Stimulated activated CD8-positive, alpha-beta memory T cell treated with anti-CD3 and anti-CD28 coated beads, Interleukin-2, amount 100 ng/mL, for 48 hours (primary cell): ENCODE data around the gene CHD9NB.
A peak's percentile ranks its signal among the peaks of the same experiment; 100 is the strongest.
"Not testable (repeated sequence)": the region's sequence is repeated elsewhere in the genome, so short reads cannot be mapped to it uniquely, and the experiment has no call there.

Experiments used
- DNase-seq, 2 donors: peaks; one replicate each; pipeline ENCODE4 v3.0.0-alpha.2; 2020; ENCODE audit warnings: low read depth in 2 of 2

CHD9NB gene

GRCh38 chr16:53084141-53084541 is 31.4 kb upstream of the CHD9NB start:
- no peak for DNase-seq

GRCh38 chr16:53083119-53083518 is 30.4 kb upstream of the CHD9NB start:
- no peak for DNase-seq

- DNase-seq: no peak
Measured at GRCh38 chr16:53082509-53082908, 29.8 kb upstream of the CHD9NB start.

- no peak for DNase-seq
Measured at GRCh38 chr16:53081686-53082407, 29.1 kb upstream of the CHD9NB start.

GRCh38 chr16:53081032-53081424 is 28.3 kb upstream of the CHD9NB start:
- DNase-seq: no peak

GRCh38 chr16:53080345-53081031 is 27.8 kb upstream of the CHD9NB start:
- no peak for DNase-seq

- DNase-seq: no peak
Measured at GRCh38 chr16:53078765-53079485, 26.2 kb upstream of the CHD9NB start.

GRCh38 chr16:53078247-53078646 is 25.6 kb upstream of the CHD9NB start:
- no peak for DNase-seq

- DNase-seq: not testable (repeated sequence)
Measured at GRCh38 chr16:53075461-53075860, 22.8 kb upstream of the CHD9NB start.

GRCh38 chr16:53074296-53074695 is 21.6 kb upstream of the CHD9NB start:
- DNase-seq: not testable (repeated sequence)

- DNase-seq: no peak
Measured at GRCh38 chr16:53073022-53073421, 20.3 kb upstream of the CHD9NB start.

- DNase-seq: no peak
Measured at GRCh38 chr16:53071748-53072301, 19.1 kb upstream of the CHD9NB start.

GRCh38 chr16:53069772-53070171 is 17.1 kb upstream of the CHD9NB start:
- DNase-seq: no peak

GRCh38 chr16:53068423-53068833 is 15.7 kb upstream of the CHD9NB start:
- no peak for DNase-seq

- DNase-seq: no peak
Measured at GRCh38 chr16:53067675-53068074, 15.0 kb upstream of the CHD9NB start.

GRCh38 chr16:53065461-53066061 is 12.9 kb upstream of the CHD9NB start:
- DNase-seq: no peak

GRCh38 chr16:53064081-53064578 is 11.4 kb upstream of the CHD9NB start:
- DNase-seq: no peak

- DNase-seq: peak; percentile 25 to 34
Measured at GRCh38 chr16:53061701-53062159, 9.0 kb upstream of the CHD9NB start.

- DNase-seq: no peak
Measured at GRCh38 chr16:53061256-53061655, 8.6 kb upstream of the CHD9NB start.

- DNase-seq: no peak
Measured at GRCh38 chr16:53059672-53060071, 7.0 kb upstream of the CHD9NB start.

GRCh38 chr16:53058882-53059281 is 6.2 kb upstream of the CHD9NB start:
- DNase-seq: no peak

GRCh38 chr16:53058441-53058840 is 5.7 kb upstream of the CHD9NB start:
- DNase-seq: no peak
